Erythroblast (primary cell): Measurements from ENCODE around the gene SPTBN1.

ENCODE experiments used
- GATA1 ChIP-seq: IDR thresholded peaks from 2 replicates; pipeline ENCODE4 v1.6.1; 2011; ENCODE audit warnings: low read depth, mild to moderate bottlenecking, control low read depth, low read length, moderate library complexity
- POLR2A ChIP-seq: IDR thresholded peaks from 2 replicates; pipeline ENCODE4 v1.6.1; 2011; ENCODE audit warnings: mild to moderate bottlenecking, low read length

DNA sequence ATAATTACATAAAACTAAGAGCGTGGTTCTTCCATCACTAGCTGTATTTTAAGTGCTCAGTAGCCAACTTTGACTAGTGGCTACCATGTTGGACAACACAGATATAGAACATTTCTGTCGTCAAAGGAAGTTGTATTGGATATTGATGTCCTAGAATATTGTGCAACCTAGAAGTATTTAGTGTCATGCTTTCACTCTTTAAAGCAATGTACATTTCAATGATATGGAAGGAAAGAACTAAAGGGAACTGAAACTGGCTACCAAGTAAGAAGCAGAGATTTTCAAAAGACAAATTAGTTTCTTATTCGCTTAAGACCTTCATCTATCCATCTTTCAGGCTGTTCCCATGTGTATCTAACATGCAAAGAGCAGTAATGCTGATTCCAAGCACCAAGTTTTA is 182.0 kb downstream of the SPTBN1 start:
- TF ChIP-seq POLR2A (no peak), GATA1 (no peak)
